ENCODE data around the gene KLC1.

The KLC1 gene

DNA sequence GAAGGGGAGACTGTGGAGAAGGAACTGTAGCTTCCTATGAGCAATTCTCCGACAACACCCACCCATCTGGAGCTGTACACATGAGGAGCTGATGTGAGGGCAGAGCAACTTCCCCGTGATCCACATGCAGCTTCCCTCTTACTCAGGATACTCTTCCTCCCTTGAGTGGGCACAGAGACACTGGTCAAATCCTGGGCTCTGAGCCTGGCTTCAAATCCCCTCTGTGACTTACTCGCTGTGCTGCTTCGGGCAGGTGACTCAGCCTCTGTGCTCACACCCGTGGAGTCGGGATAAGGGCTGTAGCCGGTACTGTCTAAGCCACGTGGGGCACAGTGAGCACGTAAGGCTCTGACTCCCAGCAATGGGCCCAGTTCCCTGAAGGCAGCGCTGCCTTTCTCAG lies 117.7 kb downstream of the KLC1 start:
- TF ChIP-seq, protein P1, sequence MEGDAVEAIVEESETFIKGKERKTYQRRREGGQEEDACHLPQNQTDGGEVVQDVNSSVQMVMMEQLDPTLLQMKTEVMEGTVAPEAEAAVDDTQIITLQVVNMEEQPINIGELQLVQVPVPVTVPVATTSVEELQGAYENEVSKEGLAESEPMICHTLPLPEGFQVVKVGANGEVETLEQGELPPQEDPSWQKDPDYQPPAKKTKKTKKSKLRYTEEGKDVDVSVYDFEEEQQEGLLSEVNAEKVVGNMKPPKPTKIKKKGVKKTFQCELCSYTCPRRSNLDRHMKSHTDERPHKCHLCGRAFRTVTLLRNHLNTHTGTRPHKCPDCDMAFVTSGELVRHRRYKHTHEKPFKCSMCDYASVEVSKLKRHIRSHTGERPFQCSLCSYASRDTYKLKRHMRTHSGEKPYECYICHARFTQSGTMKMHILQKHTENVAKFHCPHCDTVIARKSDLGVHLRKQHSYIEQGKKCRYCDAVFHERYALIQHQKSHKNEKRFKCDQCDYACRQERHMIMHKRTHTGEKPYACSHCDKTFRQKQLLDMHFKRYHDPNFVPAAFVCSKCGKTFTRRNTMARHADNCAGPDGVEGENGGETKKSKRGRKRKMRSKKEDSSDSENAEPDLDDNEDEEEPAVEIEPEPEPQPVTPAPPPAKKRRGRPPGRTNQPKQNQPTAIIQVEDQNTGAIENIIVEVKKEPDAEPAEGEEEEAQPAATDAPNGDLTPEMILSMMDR (IDR thresholded peaks at IDR 0.05) = no peak

DNA sequence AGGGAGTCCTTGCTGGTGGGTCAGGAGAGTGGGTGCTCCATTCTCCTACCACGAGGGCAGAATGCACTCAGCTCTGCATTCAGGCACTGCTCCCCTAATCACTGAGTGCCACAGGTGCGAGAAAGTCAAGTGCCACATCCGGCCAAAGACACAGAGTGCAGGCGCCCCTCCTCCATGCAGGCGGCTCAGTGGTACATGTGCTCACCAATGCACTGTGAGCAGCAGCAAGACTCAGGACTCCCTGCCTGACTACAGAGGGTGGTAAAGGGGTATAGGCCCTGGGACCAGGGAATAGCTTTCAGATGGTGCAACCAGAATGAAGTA lies 119.5 kb downstream of the KLC1 start:
- TF ChIP-seq, protein P1 (IDR thresholded peaks at IDR 0.05) = no peak

DNA sequence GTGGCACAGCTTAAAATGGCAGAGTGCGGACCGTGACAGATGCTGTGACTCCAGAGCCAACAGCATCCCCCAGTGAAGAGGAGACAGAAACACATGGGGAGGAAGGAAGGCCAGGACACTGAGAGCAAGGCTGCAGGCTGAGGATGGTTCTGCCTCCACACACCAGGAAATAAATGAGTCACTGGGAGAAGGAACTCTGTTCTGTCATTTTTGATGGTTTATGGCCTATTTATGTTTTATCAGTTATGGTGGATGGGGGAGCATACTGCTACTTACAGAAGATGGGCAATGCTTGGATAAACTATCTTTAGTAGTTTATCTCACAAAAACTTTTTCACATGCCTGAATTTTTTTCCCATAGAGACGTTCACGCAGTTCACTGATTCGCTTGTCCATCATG lies 120.4 kb downstream of the KLC1 start:
- TF ChIP-seq, protein P1 (IDR thresholded peaks at IDR 0.05) = no peak

DNA sequence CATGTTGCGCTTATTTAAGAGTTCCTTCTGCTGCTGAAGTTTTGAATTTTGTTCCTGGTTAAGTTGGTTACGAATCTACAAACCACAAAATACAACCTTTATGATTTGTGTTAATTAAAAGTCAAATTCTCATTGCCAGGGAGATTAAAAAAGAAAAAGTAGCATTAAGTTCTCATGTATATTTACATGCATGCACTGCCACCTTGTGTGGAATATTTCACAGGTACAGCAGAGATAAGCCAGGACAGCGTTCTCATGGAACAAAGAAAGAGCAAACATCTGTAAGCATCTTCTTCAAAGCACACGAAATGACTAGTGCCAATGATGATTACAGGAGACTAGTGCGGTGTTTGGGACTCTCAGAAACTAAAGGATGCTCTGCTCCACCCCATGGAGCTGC lies 120.8 kb downstream of the KLC1 start:
- TF ChIP-seq, protein P1 (IDR thresholded peaks at IDR 0.05) = no peak

Data from LNCAP (cell line).